IPS-20b (cell line): ENCODE measurements around the gene LTBP2.

ENCODE experiments used
- H3K27ac ChIP-seq: one replicate; pipeline ENCODE4 v1.5.1; 2013; ENCODE audit warnings: low read length
- H3K27me3 ChIP-seq: 2 replicates; pipeline ENCODE4 v1.6.1; 2013; ENCODE audit warnings: mild to moderate bottlenecking, low read length, inconsistent platforms; ENCODE audit not compliant: insufficient read depth
- H3K36me3 ChIP-seq: 2 replicates; pipeline ENCODE4 v1.6.1; 2013; ENCODE audit warnings: low read depth, mild to moderate bottlenecking, inconsistent platforms, low read length, moderate library complexity; ENCODE audit not compliant: insufficient read depth
- H3K4me1 ChIP-seq: 2 replicates; pipeline ENCODE4 v1.6.1; 2013; ENCODE audit warnings: mild to moderate bottlenecking, control low read depth, inconsistent platforms, low read length, moderate library complexity; ENCODE audit not compliant: insufficient read depth
- H3K4me3 ChIP-seq: 2 replicates; pipeline ENCODE4 v1.5.1; 2013; ENCODE audit warnings: mild to moderate bottlenecking, low read length, inconsistent platforms
- H3K9ac ChIP-seq: 2 replicates; pipeline ENCODE4 v1.6.1; 2013; ENCODE audit warnings: low read depth, mild to moderate bottlenecking, inconsistent platforms, low read length, moderate library complexity
- H3K9me3 ChIP-seq: 2 replicates; pipeline ENCODE4 v1.6.1; 2013; ENCODE audit warnings: mild to moderate bottlenecking, low read depth, low read length, inconsistent platforms; ENCODE audit not compliant: insufficient read depth

LTBP2 gene

DNA sequence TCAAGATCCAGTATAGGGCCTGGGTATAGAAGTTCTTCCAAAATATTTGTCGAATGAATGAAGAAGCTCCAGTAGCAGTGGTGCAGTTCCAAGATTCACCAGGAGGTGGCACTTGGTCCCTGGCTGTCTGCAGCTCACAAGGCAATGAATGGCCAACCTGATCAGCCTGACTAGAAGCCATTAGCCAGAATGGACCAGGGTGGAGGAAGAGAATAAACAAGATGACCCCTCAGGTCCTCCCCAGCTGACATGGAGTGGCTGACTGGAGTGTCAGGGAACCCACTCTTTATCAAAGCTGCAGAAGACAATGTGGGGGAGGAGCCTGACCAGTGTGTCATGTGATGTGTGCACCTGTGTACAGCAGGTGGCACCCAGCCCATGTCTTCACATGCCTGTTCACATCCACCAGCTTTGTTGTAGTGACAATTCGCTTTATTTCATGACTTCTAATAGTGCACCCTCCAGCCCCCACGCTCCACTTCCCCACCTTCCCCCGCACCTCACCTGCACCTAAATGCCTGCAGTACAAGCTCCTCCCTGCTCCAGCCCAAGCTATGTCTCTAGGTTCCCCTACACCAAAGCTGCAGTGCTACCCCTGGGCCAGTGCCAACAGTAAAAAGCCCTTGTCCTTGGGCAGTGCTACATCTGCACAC is 3.0 kb downstream of the LTBP2 start:
- Histone ChIP-seq H3K9ac (no peak overlapping the region), H3K27me3 (peaks cover 37% of the 10 kb centered on the region), H3K4me3 (no peak overlapping the region), H3K4me1 (no peaks in the 10 kb centered on the region), H3K9me3 (no peaks in the 10 kb centered on the region), H3K36me3 (no peaks in the 10 kb centered on the region), H3K27ac (no peak overlapping the region)

- Histone ChIP-seq H3K4me1 (no peaks in the 10 kb centered on the region), H3K36me3 (no peaks in the 10 kb centered on the region), H3K9ac (no peak overlapping the region), H3K9me3 (no peaks in the 10 kb centered on the region), H3K27ac (no peak overlapping the region), H3K27me3 (peaks cover 30% of the 10 kb centered on the region), H3K4me3 (no peak overlapping the region)
Measured at GRCh38 chr14:74606727-74607126, 5.3 kb downstream of the LTBP2 start.

DNA sequence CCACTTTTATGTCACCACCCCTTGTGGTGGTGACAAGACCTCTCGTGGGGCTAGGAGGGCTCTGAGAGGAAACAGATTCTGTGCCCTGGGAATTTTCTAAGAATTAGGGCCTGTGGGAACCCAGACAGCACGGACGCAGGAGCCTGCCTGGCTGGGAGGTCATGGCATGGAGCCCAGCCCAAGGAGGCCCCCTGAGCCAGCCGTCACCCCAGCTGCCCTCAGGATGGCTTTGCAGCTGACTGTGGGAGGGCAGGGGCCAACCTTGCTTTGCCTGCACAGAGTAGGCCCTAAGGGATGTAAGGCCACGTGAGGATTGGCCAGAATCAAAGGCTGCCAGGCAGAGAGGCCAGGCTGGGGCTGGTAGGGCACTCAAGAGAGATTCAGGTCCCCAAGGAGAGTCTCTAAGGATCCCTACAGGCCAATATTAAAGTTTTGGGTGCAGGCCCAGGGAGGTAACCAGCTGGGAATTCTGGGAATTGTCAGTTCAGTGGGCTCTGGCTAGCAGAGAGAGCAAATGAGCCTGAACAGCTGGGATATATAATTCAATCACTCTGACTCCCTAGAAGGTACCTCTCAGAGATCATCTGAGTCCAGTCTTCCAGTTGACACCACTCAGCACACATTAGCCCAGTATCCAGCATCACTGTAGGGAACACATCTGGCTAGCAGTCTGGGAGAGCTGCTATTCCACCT is 6.4 kb downstream of the LTBP2 start:
- Histone ChIP-seq H3K4me3 (no peak overlapping the region), H3K27me3 (peaks cover 19% of the 10 kb centered on the region), H3K9ac (no peak overlapping the region), H3K9me3 (no peaks in the 10 kb centered on the region), H3K27ac (no peak overlapping the region), H3K36me3 (no peaks in the 10 kb centered on the region), H3K4me1 (no peaks in the 10 kb centered on the region)

GRCh38 chr14:74604911-74605310 is 7.1 kb downstream of the LTBP2 start:
- Histone ChIP-seq H3K4me1 (no peaks in the 10 kb centered on the region), H3K36me3 (no peaks in the 10 kb centered on the region), H3K9me3 (no peaks in the 10 kb centered on the region), H3K27ac (no peak overlapping the region), H3K4me3 (no peak overlapping the region), H3K27me3 (peaks cover 12% of the 10 kb centered on the region), H3K9ac (no peak overlapping the region)

DNA sequence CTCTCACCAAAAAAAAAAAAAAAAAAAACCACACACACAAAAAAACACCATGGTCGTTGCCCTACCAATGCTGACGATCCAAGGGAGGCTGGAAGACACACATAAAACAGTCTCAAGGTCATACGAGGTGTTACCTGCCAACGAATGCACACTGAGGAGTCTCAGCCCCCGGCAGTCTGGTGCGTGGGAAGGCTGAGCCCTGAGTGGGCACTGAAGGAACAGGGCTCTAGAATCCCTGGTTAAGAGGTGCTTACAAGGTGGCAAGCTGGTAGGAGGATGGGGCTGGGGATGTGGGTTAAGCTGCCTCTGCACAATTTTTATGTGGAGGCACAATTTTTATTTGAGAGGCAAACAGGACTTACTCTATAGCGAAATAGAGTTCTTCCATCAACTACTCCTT is 7.9 kb downstream of the LTBP2 start:
- Histone ChIP-seq H3K9me3 (no peaks in the 10 kb centered on the region), H3K27me3 (peaks cover 4% of the 10 kb centered on the region), H3K27ac (no peak overlapping the region), H3K36me3 (no peaks in the 10 kb centered on the region), H3K9ac (no peak overlapping the region), H3K4me1 (no peaks in the 10 kb centered on the region), H3K4me3 (no peak overlapping the region)

DNA sequence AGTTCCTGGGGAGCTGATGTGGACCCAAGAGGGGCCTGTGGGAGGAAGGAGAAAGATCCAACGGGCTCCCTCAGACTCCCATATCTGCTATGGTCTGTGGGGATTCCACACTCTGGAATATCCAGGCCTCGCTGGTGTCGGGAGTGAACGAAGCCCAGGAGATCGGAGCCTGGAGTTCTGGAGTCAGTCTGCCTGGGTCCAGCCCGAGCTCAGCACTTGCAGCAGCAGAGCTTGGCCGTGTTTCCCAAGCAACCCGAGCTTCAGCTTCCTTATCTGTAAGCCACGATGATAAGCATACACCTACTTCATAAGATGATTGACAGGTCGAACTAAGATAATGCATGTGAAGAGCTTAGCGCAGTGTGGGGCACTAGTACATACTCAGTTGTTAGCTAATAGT is 10.1 kb downstream of the LTBP2 start:
- Histone ChIP-seq H3K27ac (no peak overlapping the region), H3K4me1 (no peaks in the 10 kb centered on the region), H3K9ac (no peak overlapping the region), H3K27me3 (no peaks in the 10 kb centered on the region), H3K9me3 (no peaks in the 10 kb centered on the region), H3K36me3 (no peaks in the 10 kb centered on the region), H3K4me3 (no peak overlapping the region)

DNA sequence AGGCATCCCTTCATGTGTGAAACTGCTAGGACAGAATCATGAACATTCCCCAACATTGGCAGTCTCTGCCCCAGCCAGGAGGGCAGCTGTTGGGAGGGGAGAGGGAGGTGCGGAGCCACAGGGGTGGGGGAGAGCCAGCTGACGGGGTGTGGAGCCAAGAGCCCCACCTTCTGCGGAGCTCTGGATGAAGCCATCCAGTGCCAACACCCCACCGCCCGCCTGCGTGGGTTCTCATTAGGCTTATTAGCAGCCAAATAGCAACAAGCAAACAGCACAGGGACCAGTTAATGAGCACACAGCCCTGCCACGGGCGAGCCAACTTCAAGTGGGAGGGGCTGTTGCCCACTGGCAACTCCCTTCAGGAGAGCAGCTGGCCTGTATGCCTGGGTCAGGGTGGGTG is 12.1 kb downstream of the LTBP2 start:
- H3K9me3 ChIP-seq = no peaks in the 10 kb centered on the region
- H3K36me3 ChIP-seq = no peaks in the 10 kb centered on the region
- H3K9ac ChIP-seq = no peak overlapping the region
- H3K4me3 ChIP-seq = no peak overlapping the region
- H3K27me3 ChIP-seq = no peaks in the 10 kb centered on the region
- H3K27ac ChIP-seq = no peak overlapping the region
- H3K4me1 ChIP-seq = no peaks in the 10 kb centered on the region

DNA sequence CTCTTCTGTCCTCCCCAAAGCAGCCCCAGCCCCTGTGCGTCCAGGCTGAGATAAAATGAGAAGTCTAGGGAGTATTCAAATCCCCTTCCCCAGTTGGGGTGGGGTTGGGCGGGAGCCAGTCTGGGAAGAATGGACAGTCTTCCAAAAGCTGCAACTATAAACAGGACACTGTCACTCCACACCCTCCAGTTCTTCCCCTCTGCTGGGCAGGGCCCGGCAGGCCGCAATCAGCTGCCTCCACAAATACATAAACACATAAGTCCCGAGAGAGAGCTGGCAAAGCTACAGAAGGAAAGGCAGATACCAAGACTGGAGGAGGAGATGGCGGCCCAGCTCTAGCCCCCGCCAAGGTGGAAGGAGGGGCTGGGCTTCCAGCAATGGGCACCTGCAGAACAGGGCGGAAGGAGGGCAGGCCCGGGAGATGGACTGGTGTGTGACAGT is 12.7 kb downstream of the LTBP2 start:
- H3K9ac ChIP-seq = no peak overlapping the region; the same call in 1 of the 2 replicates
- no peak overlapping the region for H3K4me3 ChIP-seq
- no peak overlapping the region for H3K27ac ChIP-seq
- no peaks in the 10 kb centered on the region for H3K27me3 ChIP-seq
- H3K9me3 ChIP-seq = no peaks in the 10 kb centered on the region
- no peaks in the 10 kb centered on the region for H3K4me1 ChIP-seq
- H3K36me3 ChIP-seq = no peaks in the 10 kb centered on the region

DNA sequence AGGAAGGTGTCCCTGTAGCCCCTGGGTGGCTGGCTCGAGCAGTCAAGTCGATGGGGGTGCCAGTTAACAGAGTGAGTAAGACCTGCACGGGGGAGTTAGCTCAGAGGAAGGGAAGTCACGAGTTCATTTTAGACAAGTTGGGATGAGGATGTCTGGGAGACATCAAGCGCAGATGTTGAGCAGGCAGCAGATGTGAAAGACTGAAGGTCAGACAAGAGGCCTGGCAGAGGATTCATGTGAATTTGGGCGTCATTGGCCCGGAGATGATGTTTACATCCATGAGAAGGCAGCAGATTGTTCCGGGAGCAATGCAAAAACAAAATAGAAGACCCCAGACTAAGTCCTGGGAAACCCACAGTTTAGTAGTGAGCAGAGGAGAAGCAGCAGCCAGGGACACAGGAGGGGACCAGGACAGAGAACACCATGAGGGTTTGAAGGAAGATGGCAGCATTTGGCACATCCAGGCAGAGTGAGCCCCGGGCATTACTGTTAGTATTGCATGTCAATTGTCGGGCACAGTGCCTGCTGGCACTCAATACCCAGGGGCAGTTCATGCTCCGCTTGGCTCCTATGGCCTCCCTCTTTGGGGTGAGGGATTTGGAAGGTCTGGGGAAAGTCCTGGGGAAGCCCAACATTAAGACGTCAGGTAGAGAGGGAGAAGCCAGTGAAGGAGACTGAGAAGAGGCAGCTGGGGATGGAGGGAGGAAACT is 15.1 kb downstream of the LTBP2 start:
- Histone ChIP-seq H3K36me3 (no peaks in the 10 kb centered on the region), H3K27ac (no peak overlapping the region), H3K9ac (no peak overlapping the region), H3K4me3 (no peak overlapping the region), H3K27me3 (no peaks in the 10 kb centered on the region), H3K4me1 (no peaks in the 10 kb centered on the region), H3K9me3 (no peaks in the 10 kb centered on the region)

DNA sequence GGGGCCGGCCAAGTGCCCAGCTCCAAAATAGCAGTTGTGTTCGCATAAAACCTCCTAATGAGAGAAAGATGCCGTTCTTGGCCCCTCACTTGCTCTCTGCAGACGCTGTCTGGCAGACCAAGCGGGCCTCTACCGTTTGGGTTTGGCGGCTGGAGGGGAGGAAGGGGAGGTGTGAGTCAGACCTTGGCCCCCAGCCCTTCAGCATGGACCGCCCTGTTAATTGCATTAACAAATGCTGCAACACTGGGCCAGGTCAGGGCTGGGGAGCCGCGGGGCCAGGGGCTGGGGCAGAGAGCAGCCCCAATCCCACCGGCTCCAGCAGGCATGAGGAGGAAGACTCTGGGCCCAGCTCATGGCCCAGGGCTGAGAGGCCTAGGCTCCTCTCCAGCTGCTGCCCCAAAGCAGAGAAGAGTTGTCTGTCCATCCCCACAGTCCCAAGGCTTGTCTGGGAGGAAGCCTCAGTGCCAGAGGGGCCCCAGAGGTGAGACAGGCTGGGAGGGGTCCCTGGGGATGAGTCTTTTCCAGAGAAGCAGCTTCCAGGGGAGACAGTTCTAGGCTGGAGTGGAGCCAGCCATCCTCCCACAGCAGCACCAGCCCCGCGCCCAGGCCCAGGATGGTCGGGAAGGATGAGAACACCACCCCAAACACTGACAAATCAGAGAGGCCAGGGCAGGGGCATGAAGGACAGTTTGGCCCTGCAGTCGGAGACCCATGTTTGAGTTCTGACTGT is 16.9 kb downstream of the LTBP2 start:
- H3K4me1 ChIP-seq = no peaks in the 10 kb centered on the region
- no peaks in the 10 kb centered on the region for H3K27me3 ChIP-seq
- H3K36me3 ChIP-seq = no peaks in the 10 kb centered on the region
- H3K9ac ChIP-seq = no peak overlapping the region
- H3K27ac ChIP-seq = no peak overlapping the region
- H3K4me3 ChIP-seq = no peak overlapping the region
- H3K9me3 ChIP-seq = no peaks in the 10 kb centered on the region

- H3K9ac ChIP-seq = no peak overlapping the region
- no peaks in the 10 kb centered on the region for H3K9me3 ChIP-seq
- no peaks in the 10 kb centered on the region for H3K27me3 ChIP-seq
- no peaks in the 10 kb centered on the region for H3K4me1 ChIP-seq
- H3K4me3 ChIP-seq = no peak overlapping the region
- H3K27ac ChIP-seq = no peak overlapping the region
- H3K36me3 ChIP-seq = no peaks in the 10 kb centered on the region
Measured at GRCh38 chr14:74594606-74595005, 17.4 kb downstream of the LTBP2 start.
